ENCODE data around the gene FMO2. TPM values are rescaled to one million over a fixed set of nuclear protein-coding genes. Genes with fewer than 3 reads are reported as not detected.

The FMO2 gene
- total RNA-seq, 1 donor from 2014 or later, result not detected

DNA sequence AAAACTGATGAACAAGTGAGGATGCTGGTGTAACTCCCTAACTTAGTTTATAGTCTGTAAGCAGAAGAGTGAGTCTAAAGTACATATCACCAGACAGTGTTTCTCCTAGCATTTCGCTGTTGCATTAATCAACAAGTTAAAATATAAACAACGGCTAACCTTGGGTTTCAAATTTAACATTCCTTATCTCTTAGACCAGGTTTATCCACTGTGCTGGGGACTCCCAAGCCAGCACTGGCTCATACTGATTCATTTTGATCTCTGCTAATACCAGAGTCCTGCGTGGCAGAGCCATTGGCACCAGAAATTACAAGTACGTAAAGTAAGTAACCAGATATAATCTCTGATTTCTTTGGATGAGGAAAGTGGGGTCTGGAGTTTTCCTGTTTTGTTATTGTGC is 63.2 kb downstream of the FMO2 start, which contains the start of gene FMO1:
Gene FMO1 (plus strand): TSS at position 193 of the 400 bp plus-strand sequence. CDS start 9,594 bp downstream, outside the sequence.
- no peaks in the 10 kb centered on the region for H3K9me3 Mint-ChIP-seq (ENCODE audit: unreplicated experiment)
- TF ChIP-seq, protein P1, sequence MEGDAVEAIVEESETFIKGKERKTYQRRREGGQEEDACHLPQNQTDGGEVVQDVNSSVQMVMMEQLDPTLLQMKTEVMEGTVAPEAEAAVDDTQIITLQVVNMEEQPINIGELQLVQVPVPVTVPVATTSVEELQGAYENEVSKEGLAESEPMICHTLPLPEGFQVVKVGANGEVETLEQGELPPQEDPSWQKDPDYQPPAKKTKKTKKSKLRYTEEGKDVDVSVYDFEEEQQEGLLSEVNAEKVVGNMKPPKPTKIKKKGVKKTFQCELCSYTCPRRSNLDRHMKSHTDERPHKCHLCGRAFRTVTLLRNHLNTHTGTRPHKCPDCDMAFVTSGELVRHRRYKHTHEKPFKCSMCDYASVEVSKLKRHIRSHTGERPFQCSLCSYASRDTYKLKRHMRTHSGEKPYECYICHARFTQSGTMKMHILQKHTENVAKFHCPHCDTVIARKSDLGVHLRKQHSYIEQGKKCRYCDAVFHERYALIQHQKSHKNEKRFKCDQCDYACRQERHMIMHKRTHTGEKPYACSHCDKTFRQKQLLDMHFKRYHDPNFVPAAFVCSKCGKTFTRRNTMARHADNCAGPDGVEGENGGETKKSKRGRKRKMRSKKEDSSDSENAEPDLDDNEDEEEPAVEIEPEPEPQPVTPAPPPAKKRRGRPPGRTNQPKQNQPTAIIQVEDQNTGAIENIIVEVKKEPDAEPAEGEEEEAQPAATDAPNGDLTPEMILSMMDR (IDR thresholded peaks at IDR 0.05; ENCODE audit: unreplicated experiment), result no peak
- H3K4me3 Mint-ChIP-seq (ENCODE audit: unreplicated experiment), result no peak within 1 kb of the TSS
- H3K27ac Mint-ChIP-seq (ENCODE audit: unreplicated experiment), result no peak within 1 kb of the TSS
- DNase-seq (ENCODE audit: low spot score), result no peak
- H3K27me3 Mint-ChIP-seq (ENCODE audit: unreplicated experiment), result peaks cover 3% of the 10 kb centered on the region
- no peaks in the 10 kb centered on the region for H3K36me3 Mint-ChIP-seq (ENCODE audit: low read depth, unreplicated experiment)
- no peaks in the 10 kb centered on the region for H3K4me1 Mint-ChIP-seq (ENCODE audit: unreplicated experiment)

DNA sequence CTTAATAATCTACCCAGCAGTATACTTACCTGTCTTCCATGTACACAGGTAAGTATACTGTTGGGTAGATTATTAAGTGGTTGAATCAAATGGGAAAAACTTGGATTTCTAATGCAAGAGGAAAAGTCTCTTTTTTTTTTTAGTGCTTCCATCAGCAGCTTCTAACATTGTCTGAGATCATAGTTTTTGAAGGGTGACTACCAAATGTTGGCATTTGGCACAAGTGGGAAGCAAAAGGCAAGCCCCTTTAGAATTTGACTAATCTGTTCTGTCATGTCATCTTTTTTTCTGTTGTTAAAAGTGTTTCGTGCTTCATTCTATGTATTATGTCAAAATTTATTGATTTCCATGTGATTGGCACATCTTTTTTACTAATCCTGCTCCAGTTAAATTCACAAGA is 63.7 kb downstream of the FMO2 start:
- Mint-ChIP-seq H3K4me1 (ENCODE audit: unreplicated experiment) (no peaks in the 10 kb centered on the region), H3K4me3 (ENCODE audit: unreplicated experiment) (no peak overlapping the region), H3K36me3 (ENCODE audit: low read depth, unreplicated experiment) (no peaks in the 10 kb centered on the region), H3K27ac (ENCODE audit: unreplicated experiment) (no peak overlapping the region), H3K27me3 (ENCODE audit: unreplicated experiment) (peaks cover 3% of the 10 kb centered on the region), H3K9me3 (ENCODE audit: unreplicated experiment) (no peaks in the 10 kb centered on the region)
- TF ChIP-seq, protein P1 (IDR thresholded peaks at IDR 0.05; ENCODE audit: unreplicated experiment), result no peak
- no peak for DNase-seq (ENCODE audit: low spot score)

DNA sequence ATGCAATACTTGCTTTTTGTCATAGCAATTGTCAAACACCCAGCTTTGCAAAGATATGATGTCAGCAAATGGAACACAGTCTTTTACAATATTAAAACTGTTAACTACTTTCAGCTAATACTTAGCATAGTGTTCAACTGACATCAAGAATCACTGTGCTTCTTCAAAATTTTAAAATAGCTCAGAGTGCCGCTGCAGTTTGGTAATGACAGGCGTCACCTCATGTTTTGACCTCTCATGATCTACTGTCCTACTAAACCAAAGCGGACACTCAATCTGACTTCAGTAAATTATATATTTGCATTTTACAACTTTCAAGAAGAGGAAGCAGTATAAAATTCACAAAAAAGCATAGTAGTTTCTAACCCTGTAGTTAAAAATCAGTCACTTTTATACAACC is 65.2 kb downstream of the FMO2 start:
- DNase-seq (ENCODE audit: low spot score), result no peak
- Mint-ChIP-seq H3K4me1 (ENCODE audit: unreplicated experiment) (no peaks in the 10 kb centered on the region), H3K4me3 (ENCODE audit: unreplicated experiment) (no peak overlapping the region), H3K27ac (ENCODE audit: unreplicated experiment) (no peak overlapping the region), H3K9me3 (ENCODE audit: unreplicated experiment) (no peaks in the 10 kb centered on the region), H3K27me3 (ENCODE audit: unreplicated experiment) (peaks cover 3% of the 10 kb centered on the region), H3K36me3 (ENCODE audit: low read depth, unreplicated experiment) (no peaks in the 10 kb centered on the region)
- TF ChIP-seq, protein P1 (IDR thresholded peaks at IDR 0.05; ENCODE audit: unreplicated experiment), result no peak

DNA sequence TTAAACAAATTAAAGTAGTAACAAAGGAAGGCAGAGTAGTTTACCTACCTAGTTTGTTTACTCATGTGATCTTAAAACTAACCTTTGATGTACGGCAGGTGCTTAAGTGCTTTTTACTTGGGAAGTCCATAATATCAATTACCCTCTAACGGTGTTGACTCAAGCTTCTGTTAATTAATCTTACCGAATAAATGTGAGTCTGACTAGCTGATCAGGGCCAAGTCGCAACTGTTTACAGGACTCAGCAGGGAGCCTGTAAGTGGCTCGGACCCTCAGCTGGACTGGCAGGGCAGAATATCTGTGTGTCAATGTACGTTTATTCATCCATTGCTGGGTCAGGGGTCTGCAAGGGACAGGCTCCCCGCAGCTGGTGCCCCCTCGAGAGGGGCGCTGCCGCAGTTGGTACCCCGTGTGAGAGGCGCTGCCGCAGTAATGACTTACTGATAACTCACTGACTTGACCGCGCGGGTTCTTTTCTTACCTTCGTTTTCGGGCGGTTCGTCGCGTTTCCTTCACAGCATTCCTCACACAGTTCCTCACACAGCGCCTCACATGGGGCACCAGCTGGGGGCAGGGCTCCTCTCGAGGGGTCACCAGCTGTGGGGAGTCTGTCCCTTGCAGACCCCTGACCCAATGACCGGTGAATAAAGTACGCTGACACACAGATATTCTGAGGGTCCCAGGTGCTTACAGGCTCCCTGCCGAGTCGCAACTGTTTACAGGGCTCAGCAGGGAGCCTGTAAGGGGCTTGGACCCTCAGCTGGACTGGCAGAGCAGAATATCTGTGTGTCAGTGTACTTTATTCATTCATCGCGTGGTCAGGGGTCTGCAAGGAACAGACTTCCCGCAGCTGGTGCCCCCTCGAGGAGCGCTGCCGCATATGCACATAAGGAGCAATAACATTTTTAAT is 66.2 kb downstream of the FMO2 start:
- Mint-ChIP-seq H3K27ac (ENCODE audit: unreplicated experiment) (no peak overlapping the region), H3K4me3 (ENCODE audit: unreplicated experiment) (peak overlapping the region; percentile 89), H3K36me3 (ENCODE audit: low read depth, unreplicated experiment) (no peaks in the 10 kb centered on the region), H3K4me1 (ENCODE audit: unreplicated experiment) (no peaks in the 10 kb centered on the region), H3K27me3 (ENCODE audit: unreplicated experiment) (peaks cover 3% of the 10 kb centered on the region), H3K9me3 (ENCODE audit: unreplicated experiment) (no peaks in the 10 kb centered on the region)
- TF ChIP-seq, protein P1 (IDR thresholded peaks at IDR 0.05; ENCODE audit: unreplicated experiment), result peak; percentile 67
- peak; percentile 52 for DNase-seq (ENCODE audit: low spot score)

DNA sequence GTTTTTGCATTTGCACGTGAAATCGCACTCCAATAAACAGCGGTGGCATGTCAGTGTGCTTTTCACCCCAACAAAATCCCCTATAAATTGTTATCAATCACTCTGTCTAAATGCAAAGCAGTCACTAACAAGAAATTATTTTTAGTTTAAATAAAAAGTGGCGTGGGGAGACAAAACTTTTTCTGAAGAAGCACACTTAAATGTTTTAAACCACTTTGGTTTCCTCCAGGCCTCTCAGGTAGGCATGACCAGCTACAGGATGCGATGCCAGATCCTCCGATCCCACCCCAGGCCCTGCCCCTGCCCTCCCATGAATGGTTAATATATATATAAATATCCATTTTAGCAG is 66.8 kb downstream of the FMO2 start:
- DNase-seq (ENCODE audit: low spot score), result no peak
- no peaks in the 10 kb centered on the region for H3K9me3 Mint-ChIP-seq (ENCODE audit: unreplicated experiment)
- peaks cover 3% of the 10 kb centered on the region for H3K27me3 Mint-ChIP-seq (ENCODE audit: unreplicated experiment)
- TF ChIP-seq, protein P1 (IDR thresholded peaks at IDR 0.05; ENCODE audit: unreplicated experiment), result no peak
- H3K4me3 Mint-ChIP-seq (ENCODE audit: unreplicated experiment), result no peak overlapping the region
- no peak overlapping the region for H3K27ac Mint-ChIP-seq (ENCODE audit: unreplicated experiment)
- no peaks in the 10 kb centered on the region for H3K4me1 Mint-ChIP-seq (ENCODE audit: unreplicated experiment)
- no peaks in the 10 kb centered on the region for H3K36me3 Mint-ChIP-seq (ENCODE audit: low read depth, unreplicated experiment)

Measured in endothelial cell (in vitro differentiated cells).